Femur (tissue), 1 donor: ENCODE measurements around the gene FAM184B.

Source experiments
- DNase-seq: peaks from one replicate; pipeline ENCODE4 v3.0.0-alpha.2; 2017

Gene FAM184B

GRCh38 chr4:17771284-17771908 is 10.0 kb downstream of the FAM184B start:
- DNase-seq: peak; percentile 32

DNA sequence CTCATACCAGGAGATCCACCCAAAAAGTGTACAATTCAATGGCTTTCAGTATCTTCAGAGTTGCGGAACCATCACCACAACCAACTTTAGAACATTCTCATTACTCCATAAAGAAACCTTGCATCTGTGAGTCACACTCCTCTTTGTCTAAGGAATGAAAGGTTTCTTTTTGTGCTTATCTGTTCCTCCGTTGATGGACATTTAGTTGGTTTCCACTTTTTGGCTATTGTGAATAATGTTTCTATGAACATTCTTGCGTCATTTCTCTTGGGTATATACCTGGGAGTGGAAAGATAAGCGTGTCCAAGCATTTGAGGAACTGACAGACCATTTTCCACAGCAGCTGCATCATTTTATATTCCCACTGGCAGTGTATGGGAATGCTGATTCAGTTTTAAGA is 10.6 kb downstream of the FAM184B start:
- DNase-seq: no peak

DNA sequence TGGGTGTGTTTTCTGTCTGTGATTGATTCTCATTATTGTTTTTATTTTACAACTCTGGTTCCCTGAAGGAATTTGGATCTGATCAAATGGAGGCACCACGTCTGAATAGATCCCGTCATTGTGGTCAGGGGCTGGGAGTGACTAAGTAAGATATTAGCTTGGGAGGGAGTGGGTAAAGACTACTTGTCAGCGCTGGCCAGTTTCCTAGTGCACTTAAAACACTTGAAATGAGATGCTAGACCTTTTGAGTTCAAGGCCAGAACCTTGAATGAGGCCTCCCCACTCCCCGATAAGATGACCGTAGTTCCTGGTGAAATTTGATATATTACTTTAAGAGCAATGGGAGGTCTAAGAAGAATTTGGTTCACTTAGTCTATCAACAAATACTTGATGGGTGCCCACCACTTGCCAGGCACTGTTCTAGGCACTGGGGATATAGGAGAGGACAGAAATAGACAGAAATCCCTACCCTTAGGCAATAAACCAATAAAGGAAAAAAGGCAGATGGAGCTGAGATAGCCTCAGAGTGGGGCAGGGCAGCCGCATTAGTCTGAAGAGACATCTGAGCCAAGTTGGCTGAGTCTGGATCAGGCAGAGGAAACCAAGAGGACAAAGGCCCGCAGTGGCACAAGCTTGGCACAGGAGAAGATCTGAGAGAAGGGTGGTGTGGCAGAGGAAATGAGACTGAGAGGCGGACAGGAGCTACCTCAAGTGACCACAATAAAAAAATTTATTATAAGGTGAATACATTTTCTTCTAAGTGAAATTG is 11.8 kb downstream of the FAM184B start:
- no peak for DNase-seq

- no peak for DNase-seq
These were observed 14.5 kb downstream of the FAM184B start for GRCh38 chr4:17766826-17767458.

DNA sequence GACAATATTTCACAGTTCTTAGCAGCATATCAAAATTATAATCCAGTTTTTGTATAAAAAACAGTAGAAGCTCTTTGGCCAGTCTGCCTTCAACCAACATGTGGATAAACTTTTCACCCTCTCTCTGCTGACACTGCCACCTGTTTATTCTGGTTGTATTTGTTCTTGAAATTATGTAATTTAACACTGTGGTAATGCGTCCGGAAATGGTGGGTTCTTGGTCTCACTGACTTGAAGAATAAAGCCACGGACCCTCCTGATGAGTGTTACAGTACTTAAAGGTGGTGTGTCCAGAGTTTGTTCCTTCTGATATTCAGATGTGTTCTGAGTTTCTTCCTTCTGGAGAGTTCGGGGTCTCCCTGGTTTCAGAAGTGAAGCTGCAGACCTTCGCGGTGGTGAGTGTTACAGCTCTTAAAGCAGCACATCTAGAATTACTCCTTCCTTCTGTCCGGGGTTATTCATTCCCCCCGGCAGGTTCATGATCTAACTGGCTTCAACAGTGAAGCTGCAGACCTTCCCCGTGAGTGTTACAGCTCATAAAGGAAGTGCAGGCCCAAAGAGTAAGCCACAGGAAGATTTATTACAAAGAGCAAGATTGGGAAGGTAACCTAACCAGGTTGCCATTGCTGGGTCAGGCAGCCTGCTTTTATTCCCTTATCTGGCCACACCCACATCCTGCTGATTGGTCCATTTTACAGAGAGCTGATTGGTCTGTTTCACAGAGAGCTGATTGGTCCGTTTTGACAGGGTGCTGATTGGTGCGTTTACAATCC is 15.7 kb downstream of the FAM184B start:
- no peak for DNase-seq

GRCh38 chr4:17763931-17764330 is 17.5 kb downstream of the FAM184B start:
- no peak for DNase-seq

- no peak for DNase-seq
These were observed 18.0 kb downstream of the FAM184B start for GRCh38 chr4:17763416-17763815.

GRCh38 chr4:17762726-17763125 is 18.7 kb downstream of the FAM184B start:
- no peak for DNase-seq

- DNase-seq: no peak
These were observed 20.4 kb downstream of the FAM184B start for GRCh38 chr4:17761062-17761461.

DNA sequence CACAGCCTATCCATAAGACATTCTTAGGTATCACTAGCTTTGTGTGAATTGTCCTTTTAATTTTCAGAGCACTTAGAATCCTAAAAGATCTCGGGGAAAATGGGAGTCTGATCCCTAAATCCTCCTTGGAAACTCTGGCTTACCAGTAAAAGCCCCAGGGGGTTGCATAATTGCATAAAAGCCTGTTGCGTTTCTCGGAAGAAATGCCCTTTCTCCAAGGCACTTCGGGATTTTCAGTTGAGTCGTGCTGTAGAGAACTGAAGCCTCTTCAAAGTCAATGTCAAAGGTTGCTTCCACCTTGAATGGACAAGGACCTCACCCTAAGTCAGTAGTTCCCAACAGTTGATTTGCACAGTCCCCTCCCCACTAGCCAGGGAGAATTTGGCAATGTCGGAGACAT is 20.8 kb downstream of the FAM184B start:
- no peak for DNase-seq

DNA sequence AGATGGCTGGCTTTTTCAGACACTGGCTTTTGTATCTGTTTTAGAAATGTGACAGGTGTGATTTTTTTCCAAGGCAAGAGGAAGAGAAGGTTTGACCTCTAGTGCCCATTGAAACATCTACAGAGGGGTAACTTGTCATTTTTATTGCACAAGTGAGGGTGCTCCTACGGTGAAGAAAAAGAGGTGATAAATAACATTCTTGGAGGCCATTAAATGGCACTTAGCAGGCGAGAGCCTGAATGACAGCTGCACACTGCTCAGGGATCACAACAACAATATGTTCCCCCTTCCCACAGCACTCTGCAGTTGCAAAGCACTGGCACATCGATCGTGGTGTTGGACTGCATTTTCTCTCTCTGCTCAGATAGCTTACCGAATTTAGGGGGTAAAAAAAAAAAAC is 22.9 kb downstream of the FAM184B start:
- DNase-seq: no peak

DNA sequence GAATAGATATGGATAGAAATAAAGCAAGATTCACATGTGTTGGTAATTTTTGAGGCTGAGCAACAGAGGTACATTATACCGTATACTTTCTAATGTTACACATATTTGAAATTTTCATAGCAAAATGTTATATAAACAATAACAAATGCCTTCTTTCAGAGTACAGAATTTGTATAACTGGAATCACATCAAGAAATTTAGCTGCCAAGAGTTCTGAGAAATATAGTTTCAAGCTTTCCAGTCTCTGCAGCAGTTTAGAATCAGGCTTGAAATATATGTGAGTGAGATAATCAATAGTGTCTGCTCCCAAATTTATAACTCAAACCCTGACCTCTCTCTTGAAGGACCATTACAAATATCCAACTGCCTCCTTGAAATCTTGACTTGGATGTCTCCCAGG is 23.8 kb downstream of the FAM184B start:
- DNase-seq: no peak

DNA sequence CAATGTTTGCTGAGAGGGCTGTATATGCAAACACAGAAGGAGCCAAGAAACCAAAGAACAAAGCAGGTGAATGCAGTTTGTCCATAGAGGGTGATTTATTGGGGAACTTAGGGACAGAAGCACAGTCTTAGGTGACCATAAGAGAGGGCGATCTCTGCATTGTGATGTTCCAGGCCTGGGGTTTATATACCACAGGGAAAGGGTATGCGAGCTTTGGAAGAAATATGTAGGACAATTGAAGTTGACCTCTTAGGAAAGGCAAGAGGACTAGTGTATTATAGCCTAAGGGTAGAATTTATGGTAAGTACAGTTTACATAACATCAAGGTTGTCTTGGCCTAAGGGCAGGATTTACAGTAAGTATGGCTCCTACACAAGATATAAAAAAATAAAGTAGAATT is 27.8 kb downstream of the FAM184B start:
- DNase-seq: no peak

GRCh38 chr4:17740702-17741101 is 40.7 kb downstream of the FAM184B start:
- DNase-seq: no peak

GRCh38 chr4:17736484-17736883 is 44.9 kb downstream of the FAM184B start:
- no peak for DNase-seq

DNA sequence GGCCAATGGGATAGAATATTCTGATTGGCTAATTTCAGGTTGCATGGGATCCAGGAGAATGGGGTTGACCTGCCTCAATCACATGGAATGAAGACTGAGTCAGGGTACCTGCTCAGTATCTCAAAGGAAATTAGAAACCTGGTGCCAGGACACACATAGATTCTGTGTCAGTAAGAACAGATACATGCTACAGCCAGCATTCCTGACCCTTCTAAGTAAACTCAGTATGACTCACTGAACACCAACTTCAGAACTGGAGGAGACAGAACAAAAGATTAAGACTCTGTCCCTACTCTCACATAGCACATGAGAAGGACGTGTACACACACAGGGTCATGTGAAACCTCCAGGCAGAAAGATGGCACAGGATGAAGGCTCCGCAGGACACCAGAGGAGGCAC is 54.5 kb downstream of the FAM184B start:
- DNase-seq: no peak

DNA sequence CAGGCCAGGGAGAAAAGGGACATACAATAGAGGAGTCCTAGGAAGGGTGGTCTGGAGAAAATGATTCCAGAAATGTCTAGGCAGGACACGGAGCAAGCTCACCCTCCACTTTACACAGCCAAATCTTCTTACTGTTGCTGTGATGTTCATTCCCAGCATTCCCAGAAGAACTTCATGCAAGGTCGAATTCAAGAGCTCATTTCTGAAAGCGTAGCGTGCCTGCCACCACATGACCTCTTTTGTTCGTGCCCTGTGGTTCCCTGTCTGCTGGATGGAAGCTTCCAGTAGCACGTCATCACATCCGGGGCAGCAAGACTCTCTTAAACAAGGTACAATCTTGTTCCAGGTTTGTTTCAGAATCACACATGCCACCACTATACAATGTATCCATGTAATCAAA is 57.8 kb downstream of the FAM184B start:
- DNase-seq: no peak

- no peak for DNase-seq
These were observed 59.1 kb downstream of the FAM184B start for GRCh38 chr4:17722356-17722700.

DNA sequence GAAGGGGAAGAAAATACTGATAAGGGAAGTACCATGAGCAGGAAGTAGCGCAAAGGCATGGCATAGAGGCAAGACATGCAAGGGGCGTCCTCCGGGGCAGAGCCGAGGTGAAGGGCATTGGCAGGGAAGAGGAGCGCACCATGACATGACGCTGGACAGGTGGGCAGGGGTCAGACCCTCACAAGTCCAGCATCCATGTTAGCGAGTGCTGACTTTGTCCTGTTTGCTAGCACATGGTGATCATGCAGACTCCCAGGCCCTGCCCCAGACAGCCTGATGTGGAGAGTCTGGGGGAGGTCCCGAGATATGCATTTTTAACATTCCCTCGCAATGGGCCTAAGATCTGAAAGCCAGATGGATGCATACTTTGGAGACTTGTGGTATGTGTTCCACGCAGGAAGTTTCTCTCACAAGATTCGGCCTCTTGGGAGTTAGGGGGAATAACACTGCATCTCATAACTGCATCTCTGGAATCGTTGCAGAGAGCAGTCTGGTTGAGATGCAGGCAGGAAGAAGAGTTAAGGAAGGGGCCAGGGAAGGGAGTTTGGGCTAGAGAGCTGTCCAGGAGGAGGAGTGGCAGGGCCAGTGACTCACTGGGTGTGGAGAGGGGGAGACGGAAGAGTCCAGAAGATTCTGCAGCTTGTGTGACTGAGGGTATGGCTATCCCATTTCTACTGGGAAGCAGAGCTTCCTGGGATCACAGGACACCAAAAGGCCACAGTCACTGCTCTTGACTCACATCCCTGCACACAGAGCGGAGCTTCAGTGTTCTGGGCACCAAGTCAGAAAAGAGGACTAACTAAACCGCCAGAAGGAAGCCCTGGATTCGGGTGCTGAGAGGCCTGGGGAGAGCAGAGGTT is 59.7 kb downstream of the FAM184B start:
- no peak for DNase-seq

- DNase-seq: no peak
These were observed 62.3 kb downstream of the FAM184B start for GRCh38 chr4:17719106-17719505.

GRCh38 chr4:17718471-17718870 is 63.0 kb downstream of the FAM184B start:
- no peak for DNase-seq

- DNase-seq: no peak
These were observed 64.1 kb downstream of the FAM184B start for GRCh38 chr4:17717301-17717700.

GRCh38 chr4:17715511-17715910 is 65.9 kb downstream of the FAM184B start:
- DNase-seq: no peak
